Fibroblast of mammary gland (primary cell): ENCODE results near the gene PROP1.
"Not testable (repeated sequence)": the region's sequence is repeated elsewhere in the genome, so short reads cannot be mapped to it uniquely, and the experiment has no call there.

ENCODE experiments used
- DNase-seq: peaks from one replicate; pipeline ENCODE4 v3.0.0-alpha.2; 2010; ENCODE audit warnings: low read depth
- H3K4me3 ChIP-seq: 2 replicates; pipeline ENCODE4 v1.5.1; 2011; ENCODE audit warnings: low read depth, mild to moderate bottlenecking, low read length, moderate library complexity; ENCODE audit not compliant: control insufficient read depth
- CTCF ChIP-seq: conservative IDR thresholded peaks from 2 replicates; pipeline ENCODE4 v1.5.1; 2011; ENCODE audit warnings: low read depth, low read length, inconsistent platforms; ENCODE audit not compliant: control insufficient read depth, insufficient read depth

The PROP1 gene

GRCh38 chr5:177957241-177957640, 38.8 kb downstream of the PROP1 start:
- DNase-seq: no peak
- H3K4me3 ChIP-seq: no peak overlapping the region
- no peak for TF ChIP-seq CTCF

GRCh38 chr5:177953101-177953500, 42.9 kb downstream of the PROP1 start:
- DNase-seq: not testable (repeated sequence)

GRCh38 chr5:177949656-177950055, 46.4 kb downstream of the PROP1 start:
- H3K4me3 ChIP-seq, DNase-seq: not testable (repeated sequence)

More at GRCh38 chr5:177953101-177953500, 42.9 kb downstream of the PROP1 start:
- not testable (repeated sequence) for H3K4me3 ChIP-seq

GRCh38 chr5:177949065-177949464, 47.0 kb downstream of the PROP1 start:
- not testable (repeated sequence) for DNase-seq, H3K4me3 ChIP-seq

GRCh38 chr5:177947912-177948311, 48.1 kb downstream of the PROP1 start:
- H3K4me3 ChIP-seq: not testable (repeated sequence)
- DNase-seq: peak; percentile 58

GRCh38 chr5:177945601-177946283, 50.3 kb downstream of the PROP1 start:
- H3K4me3 ChIP-seq, DNase-seq: not testable (repeated sequence)

GRCh38 chr5:177945145-177945544, 50.9 kb downstream of the PROP1 start:
- not testable (repeated sequence) for DNase-seq

GRCh38 chr5:177943805-177944736, 52.0 kb downstream of the PROP1 start:
- H3K4me3 ChIP-seq: peak overlapping the region; percentile 38
- not testable (repeated sequence) for DNase-seq

More at GRCh38 chr5:177945145-177945544, 50.9 kb downstream of the PROP1 start:
- not testable (repeated sequence) for H3K4me3 ChIP-seq

- not testable (repeated sequence) for H3K4me3 ChIP-seq, DNase-seq
These were observed 53.1 kb downstream of the PROP1 start for GRCh38 chr5:177942896-177943295.
